EL (cell line): ENCODE results near the gene RALGAPA1.

ENCODE experiments used
- DNase-seq: peaks from one replicate; pipeline ENCODE4 v3.0.0-alpha.2; 2016

Gene RALGAPA1

DNA sequence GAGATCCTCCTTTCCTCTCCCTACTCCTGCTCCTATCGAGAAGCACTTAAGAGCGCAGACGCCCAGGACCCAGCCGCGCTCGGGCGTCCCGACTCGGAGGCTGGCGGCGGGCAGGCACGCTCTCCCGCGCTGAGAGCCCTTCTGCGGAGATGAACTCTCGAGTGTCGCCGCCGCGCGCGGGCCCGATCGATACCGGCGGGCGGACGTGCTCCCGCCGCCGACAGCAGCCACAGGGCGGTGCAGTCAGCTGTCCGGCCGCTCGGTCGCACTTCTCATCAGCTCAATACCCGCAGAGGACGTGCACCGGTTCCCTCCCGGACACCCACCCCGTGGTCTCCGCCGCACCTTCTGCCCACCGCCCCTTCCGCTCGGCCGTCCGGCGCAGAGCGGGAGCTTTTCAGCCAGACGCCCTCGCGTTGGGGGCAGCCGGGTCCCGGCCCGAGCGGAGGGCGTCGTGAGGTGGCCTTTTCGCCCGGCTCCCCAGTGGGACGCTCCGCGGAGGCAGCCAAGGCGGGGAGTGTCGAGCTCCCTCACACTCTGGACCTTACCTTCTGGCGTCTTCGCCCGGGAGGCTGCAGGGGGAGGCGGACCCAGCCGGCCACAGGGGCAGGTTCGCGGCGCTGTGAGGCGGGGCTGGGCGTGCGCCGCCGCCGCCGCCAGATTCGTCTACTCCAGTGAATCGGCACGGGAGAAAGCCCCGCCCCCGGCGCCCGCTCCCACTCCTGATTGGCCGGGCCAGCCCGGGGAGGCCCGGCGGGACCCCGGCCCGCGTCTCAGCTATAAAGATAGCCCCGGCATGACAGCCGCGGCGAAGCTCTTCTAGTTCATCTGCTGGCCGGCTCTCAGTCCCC lies 275.5 kb downstream of the RALGAPA1 start, which contains the start of gene INSM2:
INSM2 (plus strand) TSS at position 808 of the 851 bp plus-strand sequence. CDS start 89 bp downstream, outside the sequence.
- DNase-seq, result peak; percentile 72

GRCh38 chr14:35532783-35533356 lies 276.2 kb downstream of the RALGAPA1 start:
- no peak for DNase-seq

- no peak for DNase-seq
Measured at GRCh38 chr14:35531960-35532747, 276.9 kb downstream of the RALGAPA1 start.

GRCh38 chr14:35526962-35527361 lies 282.1 kb downstream of the RALGAPA1 start:
- DNase-seq, result no peak

GRCh38 chr14:35525695-35526094 lies 283.4 kb downstream of the RALGAPA1 start:
- no peak for DNase-seq

GRCh38 chr14:35519986-35520385 lies 289.1 kb downstream of the RALGAPA1 start:
- DNase-seq, result no peak

DNA sequence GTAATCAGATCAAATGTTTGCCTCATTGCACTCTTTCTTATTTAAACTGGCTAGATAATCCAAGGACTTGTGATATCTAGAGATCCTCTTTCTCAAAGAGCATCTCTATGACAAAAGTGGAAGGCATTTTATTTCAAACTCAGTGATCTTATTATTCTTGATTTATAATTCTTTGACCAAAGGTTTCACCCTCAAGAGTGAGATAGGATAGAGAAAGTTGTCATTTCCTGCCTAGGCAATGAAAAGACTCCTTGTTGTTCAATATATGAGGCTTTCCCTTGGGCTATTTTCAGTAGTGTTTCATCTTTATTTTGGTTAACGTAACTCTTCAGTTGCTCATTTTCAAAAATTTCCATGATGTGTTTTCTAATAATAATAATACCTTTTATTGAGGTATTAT lies 293.2 kb downstream of the RALGAPA1 start:
- DNase-seq, result no peak

DNA sequence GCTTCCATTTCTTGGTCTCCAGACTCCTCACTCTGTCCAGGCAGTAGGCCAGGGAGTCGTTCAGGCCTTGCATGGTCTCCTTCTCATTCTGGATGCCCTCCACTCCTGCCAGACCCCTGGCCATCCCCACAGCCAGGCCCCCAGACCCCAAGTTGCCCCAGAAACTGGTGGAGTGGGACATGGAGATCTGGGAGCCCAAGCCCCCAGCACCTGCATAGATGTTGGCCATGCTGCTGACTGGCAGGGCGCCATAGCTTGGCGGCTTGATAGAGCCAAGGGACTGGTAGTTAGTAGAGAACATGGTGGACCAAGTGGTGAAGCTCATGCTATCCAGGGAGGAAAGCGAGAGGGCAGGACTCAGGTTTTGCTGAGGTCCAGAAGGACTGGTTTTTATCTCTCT lies 296.3 kb downstream of the RALGAPA1 start:
- no peak for DNase-seq

- DNase-seq, result no peak
Measured at GRCh38 chr14:35509846-35510245, 299.2 kb downstream of the RALGAPA1 start.

- DNase-seq, result peak; percentile 44
Measured at GRCh38 chr14:35506927-35507326, 302.2 kb downstream of the RALGAPA1 start.

DNA sequence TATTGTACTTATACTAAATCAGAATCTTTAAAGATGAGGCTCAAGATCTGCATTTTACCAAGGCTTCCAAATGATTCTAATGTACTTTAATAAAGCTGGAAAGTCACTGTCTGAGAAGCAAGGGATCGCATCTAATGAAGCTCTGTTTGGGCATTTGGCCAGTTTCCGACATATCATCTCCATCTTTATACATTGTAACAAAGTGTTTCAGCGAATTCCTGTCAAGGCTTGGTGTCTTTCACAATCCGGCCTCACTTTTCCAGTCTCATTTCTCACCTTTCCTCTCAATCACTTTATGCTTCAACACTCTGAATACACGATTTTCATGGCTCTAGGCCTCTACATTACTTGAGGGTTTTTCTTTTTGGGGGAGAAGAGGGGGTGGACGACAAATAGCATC lies 302.6 kb downstream of the RALGAPA1 start:
- DNase-seq, result no peak

- no peak for DNase-seq
Measured at GRCh38 chr14:35504260-35504659, 304.8 kb downstream of the RALGAPA1 start.

GRCh38 chr14:35503646-35504045 lies 305.4 kb downstream of the RALGAPA1 start:
- DNase-seq, result no peak

GRCh38 chr14:35499180-35499579 lies 309.9 kb downstream of the RALGAPA1 start:
- no peak for DNase-seq

- DNase-seq, result no peak
Measured at GRCh38 chr14:35495278-35495677, 313.8 kb downstream of the RALGAPA1 start.

GRCh38 chr14:35492569-35493014 lies 316.5 kb downstream of the RALGAPA1 start:
- no peak for DNase-seq
